Central memory CD8-positive, alpha-beta T cell (primary cell): ENCODE data around the gene DAP.
A peak's percentile ranks its signal among the peaks of the same experiment; 100 is the strongest.
"Not testable (repeated sequence)": the region's sequence is repeated elsewhere in the genome, so short reads cannot be mapped to it uniquely, and the experiment has no call there.

Source experiments
- ATAC-seq: fragments of 150-1000 bp; cut with Tn5 transposase; replicated peaks from 2 replicates; pipeline ENCODE4 v1.10.0; 2022; ENCODE audit warnings: mild to moderate bottlenecking, moderate FRiP score, moderate number of reproducible peaks; ENCODE audit not compliant: poor library complexity, severe bottlenecking; ENCODE audit errors: extremely low read depth
- DNase-seq, 2 donors: peaks; one replicate each; pipeline ENCODE4 v3.0.0; 2021; ENCODE audit warnings: low spot score in 2 of 2
- H3K27ac Mint-ChIP-seq: one replicate; pipeline ENCODE4 v1.8.0; 2022; ENCODE audit warnings: low read depth, mild to moderate bottlenecking, moderate library complexity, mixed read lengths
- H3K27me3 Mint-ChIP-seq: one replicate; pipeline ENCODE4 v1.8.0; 2022; ENCODE audit warnings: mixed read lengths
- H3K36me3 Mint-ChIP-seq: one replicate; pipeline ENCODE4 v1.8.0; 2022; ENCODE audit warnings: mild to moderate bottlenecking, moderate library complexity, mixed read lengths; ENCODE audit not compliant: insufficient read depth
- H3K4me1 Mint-ChIP-seq: one replicate; pipeline ENCODE4 v1.8.0; 2022; ENCODE audit warnings: mixed read lengths
- H3K4me3 Mint-ChIP-seq: one replicate; pipeline ENCODE4 v1.8.0; 2022; ENCODE audit warnings: mild to moderate bottlenecking, moderate library complexity, mixed read lengths
- H3K9me3 Mint-ChIP-seq: one replicate; pipeline ENCODE4 v1.8.0; 2022; ENCODE audit warnings: mixed read lengths

Gene DAP

GRCh38 chr5:10761185-10761932 is at the start of gene DAP:
Gene DAP (minus strand): TSS chr5:10761234. CDS start chr5:10761068, 166 bp downstream.
- Mint-ChIP-seq H3K4me3 (peak within 1 kb of the TSS; percentile 83), H3K27ac (peak within 1 kb of the TSS; percentile 67), H3K4me1 (peaks cover 25% of the 10 kb centered on the region), H3K27me3 (peaks cover 11% of the 10 kb centered on the region), H3K36me3 (peaks cover 10% of the 10 kb centered on the region), H3K9me3 (no peaks in the 10 kb centered on the region)
- ATAC-seq (peak; percentile 91), DNase-seq (peak; percentile 82 to 83)

GRCh38 chr5:10808347-10809226 is 47.6 kb upstream of the DAP start:
- H3K4me1 Mint-ChIP-seq = no peaks in the 10 kb centered on the region
- no peaks in the 10 kb centered on the region for H3K9me3 Mint-ChIP-seq
- no peak overlapping the region for H3K4me3 Mint-ChIP-seq
- peaks cover 60% of the 10 kb centered on the region for H3K27me3 Mint-ChIP-seq
- ATAC-seq = no peak
- H3K36me3 Mint-ChIP-seq = no peaks in the 10 kb centered on the region
- no peak for DNase-seq
- H3K27ac Mint-ChIP-seq = no peak overlapping the region

- no peak overlapping the region for H3K4me3 Mint-ChIP-seq
- no peak overlapping the region for H3K27ac Mint-ChIP-seq
- H3K9me3 Mint-ChIP-seq = no peaks in the 10 kb centered on the region
- ATAC-seq = no peak
- no peak for DNase-seq
- no peaks in the 10 kb centered on the region for H3K4me1 Mint-ChIP-seq
- no peaks in the 10 kb centered on the region for H3K36me3 Mint-ChIP-seq
- H3K27me3 Mint-ChIP-seq = peaks cover 58% of the 10 kb centered on the region
These were observed 41.1 kb upstream of the DAP start for GRCh38 chr5:10801931-10802666.

- Mint-ChIP-seq H3K4me1 (no peaks in the 10 kb centered on the region), H3K27me3 (peaks cover 68% of the 10 kb centered on the region), H3K27ac (no peak overlapping the region), H3K36me3 (no peaks in the 10 kb centered on the region), H3K9me3 (no peaks in the 10 kb centered on the region), H3K4me3 (no peak overlapping the region)
- no peak for ATAC-seq
- DNase-seq = no peak
These were observed 39.8 kb upstream of the DAP start for GRCh38 chr5:10800852-10801251.

GRCh38 chr5:10797261-10797660 is 36.2 kb upstream of the DAP start:
- H3K27me3 Mint-ChIP-seq = peaks cover 60% of the 10 kb centered on the region
- no peak overlapping the region for H3K27ac Mint-ChIP-seq
- H3K9me3 Mint-ChIP-seq = no peaks in the 10 kb centered on the region
- no peaks in the 10 kb centered on the region for H3K36me3 Mint-ChIP-seq
- ATAC-seq (no peak), DNase-seq (no peak)
- H3K4me3 Mint-ChIP-seq = no peak overlapping the region
- H3K4me1 Mint-ChIP-seq = no peaks in the 10 kb centered on the region

GRCh38 chr5:10793785-10794184 is 32.8 kb upstream of the DAP start:
- Mint-ChIP-seq H3K36me3 (no peaks in the 10 kb centered on the region), H3K4me1 (no peaks in the 10 kb centered on the region), H3K9me3 (no peaks in the 10 kb centered on the region), H3K4me3 (no peak overlapping the region), H3K27ac (no peak overlapping the region), H3K27me3 (peaks cover 31% of the 10 kb centered on the region)
- DNase-seq (no peak), ATAC-seq (no peak)

GRCh38 chr5:10792336-10792735 is 31.3 kb upstream of the DAP start:
- peaks cover 31% of the 10 kb centered on the region for H3K27me3 Mint-ChIP-seq
- H3K4me3 Mint-ChIP-seq = no peak overlapping the region
- DNase-seq = no peak
- H3K9me3 Mint-ChIP-seq = no peaks in the 10 kb centered on the region
- H3K4me1 Mint-ChIP-seq = no peaks in the 10 kb centered on the region
- H3K27ac Mint-ChIP-seq = no peak overlapping the region
- no peaks in the 10 kb centered on the region for H3K36me3 Mint-ChIP-seq
- ATAC-seq = no peak

GRCh38 chr5:10789726-10790125 is 28.7 kb upstream of the DAP start:
- Mint-ChIP-seq H3K9me3 (no peaks in the 10 kb centered on the region), H3K27ac (no peak overlapping the region), H3K4me1 (peaks cover 4% of the 10 kb centered on the region), H3K27me3 (peaks cover 10% of the 10 kb centered on the region), H3K4me3 (no peak overlapping the region), H3K36me3 (no peaks in the 10 kb centered on the region)
- no peak for ATAC-seq
- DNase-seq = no peak

GRCh38 chr5:10789021-10789420 is 28.0 kb upstream of the DAP start:
- H3K4me3 Mint-ChIP-seq = no peak overlapping the region

GRCh38 chr5:10788358-10788757 is 27.3 kb upstream of the DAP start:
- no peak for DNase-seq
- no peaks in the 10 kb centered on the region for H3K27me3 Mint-ChIP-seq
- H3K9me3 Mint-ChIP-seq = no peaks in the 10 kb centered on the region
- peaks cover 4% of the 10 kb centered on the region for H3K4me1 Mint-ChIP-seq
- no peaks in the 10 kb centered on the region for H3K36me3 Mint-ChIP-seq
- no peak overlapping the region for H3K4me3 Mint-ChIP-seq
- no peak overlapping the region for H3K27ac Mint-ChIP-seq
- ATAC-seq = no peak

More at GRCh38 chr5:10789021-10789420, 28.0 kb upstream of the DAP start:
- no peak for DNase-seq
- Mint-ChIP-seq H3K4me1 (peaks cover 4% of the 10 kb centered on the region), H3K9me3 (no peaks in the 10 kb centered on the region), H3K36me3 (no peaks in the 10 kb centered on the region), H3K27me3 (peaks cover 3% of the 10 kb centered on the region), H3K27ac (no peak overlapping the region)
- no peak for ATAC-seq

GRCh38 chr5:10786835-10787234 is 25.8 kb upstream of the DAP start:
- H3K36me3 Mint-ChIP-seq = no peaks in the 10 kb centered on the region
- no peaks in the 10 kb centered on the region for H3K9me3 Mint-ChIP-seq
- H3K4me1 Mint-ChIP-seq = peaks cover 4% of the 10 kb centered on the region
- no peak overlapping the region for H3K4me3 Mint-ChIP-seq
- ATAC-seq = no peak
- H3K27ac Mint-ChIP-seq = no peak overlapping the region
- no peaks in the 10 kb centered on the region for H3K27me3 Mint-ChIP-seq
- DNase-seq = no peak

GRCh38 chr5:10780208-10780607 is 19.2 kb upstream of the DAP start:
- ATAC-seq, H3K4me3 Mint-ChIP-seq, H3K27ac Mint-ChIP-seq, H3K4me1 Mint-ChIP-seq, H3K36me3 Mint-ChIP-seq, DNase-seq, H3K9me3 Mint-ChIP-seq: not testable (repeated sequence)
- peaks cover 27% of the 10 kb centered on the region for H3K27me3 Mint-ChIP-seq
